Measurements from ENCODE around the gene POP4. TPM values are rescaled to one million over a fixed set of nuclear protein-coding genes. Genes with fewer than 3 reads are reported as not detected.

The POP4 gene
- total and polyA plus RNA-seq, 12 donors: 65.4 to 134 (median 75.5) TPM

GRCh38 chr19:29574510-29574909, 31.6 kb upstream of the POP4 start:
- TF ChIP-seq POLR2A (IDR thresholded peaks at IDR 0.05) (no peak), CTCF (IDR thresholded peaks at IDR 0.05) (no peak)
- WGBS, 4 donors: 31 to 48% (median 43%) methylated on average over 3 of the region's 3 CpGs
- intact Hi-C loops (cut with DNase I): no loop called here

GRCh38 chr19:29576046-29576606, 30.0 kb upstream of the POP4 start:
- 17 to 25% (median 22%) methylated on average over 13 to 14 of the region's 14 CpGs for WGBS, 4 donors
- Histone ChIP-seq H3K4me3 (no peak overlapping the region), H3K4me1 (replicated peaks in 1 of 2) (no peaks in the 10 kb centered on the region), H3K9me3 (replicated peaks in 1 of 3) (no peaks in the 10 kb centered on the region), H3K36me3 (replicated peaks in 1 of 2) (no peaks in the 10 kb centered on the region), H3K27me3 (peaks cover 4% of the 10 kb centered on the region), H3K27ac (no peak overlapping the region)
- peak in 1 of 7 donors; percentile 9 for DNase-seq
- intact Hi-C loops (cut with DNase I): no loop called here
- no peak for TF ChIP-seq POLR2A (IDR thresholded peaks at IDR 0.05)
- TF ChIP-seq CTCF (IDR thresholded peaks at IDR 0.05): no peak

More at GRCh38 chr19:29574510-29574909, 31.6 kb upstream of the POP4 start:
- no peak overlapping the region for H3K4me3 ChIP-seq
- H3K9me3 ChIP-seq (replicated peaks in 1 of 3): no peaks in the 10 kb centered on the region
- no peak overlapping the region for H3K27ac ChIP-seq
- DNase-seq: peak in 1 of 7 donors; percentile 0
- H3K4me1 ChIP-seq (replicated peaks in 1 of 2): no peaks in the 10 kb centered on the region
- no peaks in the 10 kb centered on the region for H3K36me3 ChIP-seq (replicated peaks in 1 of 2)
- H3K27me3 ChIP-seq: peaks cover 4% of the 10 kb centered on the region

- Histone ChIP-seq H3K36me3 (replicated peaks in 1 of 2) (no peaks in the 10 kb centered on the region), H3K9me3 (replicated peaks in 1 of 3) (no peaks in the 10 kb centered on the region), H3K4me1 (replicated peaks in 1 of 2) (no peaks in the 10 kb centered on the region), H3K27me3 (peaks cover 4% of the 10 kb centered on the region), H3K4me3 (no peak overlapping the region), H3K27ac (no peak overlapping the region)
- 55 to 64% (median 58%) methylated on average over 13 to 15 of the region's 15 CpGs for WGBS, 4 donors
- intact Hi-C loops (cut with DNase I): no loop called here
- TF ChIP-seq CTCF (IDR thresholded peaks at IDR 0.05) (no peak), POLR2A (IDR thresholded peaks at IDR 0.05) (no peak)
- DNase-seq: peak in 1 of 7 donors; percentile 11
Observed at GRCh38 chr19:29576761-29577648, 29.1 kb upstream of the POP4 start.

GRCh38 chr19:29577649-29577963, 28.5 kb upstream of the POP4 start:
- no peaks in the 10 kb centered on the region for H3K4me1 ChIP-seq (replicated peaks in 1 of 2)
- H3K4me3 ChIP-seq: no peak overlapping the region
- no peaks in the 10 kb centered on the region for H3K36me3 ChIP-seq (replicated peaks in 1 of 2)
- intact Hi-C loops (cut with DNase I): no loop called here
- DNase-seq: no peak
- no peaks in the 10 kb centered on the region for H3K9me3 ChIP-seq (replicated peaks in 1 of 3)
- peaks cover 4% of the 10 kb centered on the region for H3K27me3 ChIP-seq
- H3K27ac ChIP-seq: no peak overlapping the region
- 68 to 80% (median 73%) methylated on average over 2 to 3 of the region's 3 CpGs for WGBS, 4 donors
- TF ChIP-seq POLR2A (IDR thresholded peaks at IDR 0.05) (no peak), CTCF (IDR thresholded peaks at IDR 0.05) (no peak)
